HL-60 (cell line): ENCODE results near the gene ALX3.

Experiments used
- CTCF ChIP-seq: IDR thresholded peaks from one replicate; pipeline ENCODE4 v1.5.1; 2011; ENCODE audit warnings: low read length, control low read depth, inconsistent platforms; ENCODE audit not compliant: insufficient read depth
- GABPA ChIP-seq: IDR thresholded peaks from 2 replicates; pipeline ENCODE4 v1.6.1; 2012; ENCODE audit warnings: low read depth
- POLR2AphosphoS5 ChIP-seq: IDR thresholded peaks from 2 replicates; pipeline ENCODE4 v1.6.1; 2012; ENCODE audit warnings: low read depth
- SPI1 ChIP-seq: IDR thresholded peaks from 2 replicates; pipeline ENCODE4 v1.6.1; 2012; ENCODE audit warnings: low read depth, mild to moderate bottlenecking, borderline replicate concordance

- no peak for TF ChIP-seq CTCF
- no peak for TF ChIP-seq POLR2AphosphoS5
- TF ChIP-seq SPI1, result no peak
- TF ChIP-seq GABPA, result no peak
Measured at GRCh38 chr1:110112143-110112542, 41.7 kb upstream of the ALX3 start, which contains the start of gene UBL4B.
